EH (cell line): ENCODE measurements around the gene NUP107.

ENCODE experiments used
- DNase-seq: peaks from one replicate; pipeline ENCODE4 v3.0.0-alpha.2; 2015; ENCODE audit warnings: low read depth

NUP107 gene

DNA sequence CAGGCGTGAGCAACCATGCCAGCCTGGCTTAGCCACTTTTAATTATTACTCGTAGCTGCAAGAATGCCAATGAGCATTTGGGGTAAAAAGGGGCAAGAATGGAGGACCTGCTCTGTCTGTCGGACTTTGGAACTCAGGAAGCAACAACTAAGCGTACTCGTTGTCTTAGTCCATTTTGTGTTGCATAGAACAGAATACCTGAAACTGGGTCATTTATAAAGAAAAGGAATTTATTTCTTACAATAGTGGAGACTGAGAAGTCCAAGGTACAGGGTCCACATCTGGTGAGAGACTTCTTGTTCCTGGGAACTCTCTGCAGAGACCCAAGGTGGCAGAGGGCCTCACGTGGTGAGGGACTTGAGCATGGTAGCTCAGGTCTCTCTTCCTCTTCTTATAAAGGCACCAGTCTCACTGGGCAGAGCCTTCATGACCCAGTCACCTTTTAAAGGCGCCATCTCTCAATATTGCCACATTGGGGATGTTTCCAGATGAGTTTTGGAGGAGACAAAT is 88.4 kb downstream of the NUP107 start:
- DNase-seq = no peak

DNA sequence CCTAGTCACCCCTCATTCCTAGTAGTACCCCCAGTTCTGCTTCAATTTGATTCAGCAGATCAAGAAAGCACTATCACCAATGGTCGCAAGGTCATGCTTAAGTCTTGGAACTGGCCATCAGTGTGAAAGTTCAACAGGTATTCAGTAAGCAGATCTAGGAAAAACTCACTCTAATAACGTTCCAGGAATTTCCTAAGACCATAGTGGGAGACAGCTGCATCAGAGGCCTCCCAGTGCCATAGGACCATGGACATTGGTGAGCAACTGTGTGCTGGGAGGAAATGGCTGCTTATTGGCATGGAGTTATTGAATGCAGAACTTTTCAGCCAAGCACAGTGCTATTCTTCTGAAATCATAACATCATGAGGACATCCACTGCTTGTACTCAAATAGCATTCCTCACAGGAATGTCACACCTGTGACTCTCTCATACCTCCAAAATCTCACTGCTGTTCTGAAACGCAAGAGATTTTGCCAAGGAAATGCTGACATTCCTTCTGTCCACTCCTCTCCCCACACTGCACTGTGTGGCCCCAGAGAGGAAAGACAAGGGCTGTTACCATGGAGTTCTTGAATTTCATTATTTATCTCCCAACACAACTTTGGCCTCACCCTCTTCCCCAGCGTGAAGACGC is 90.3 kb downstream of the NUP107 start:
- DNase-seq = no peak

DNA sequence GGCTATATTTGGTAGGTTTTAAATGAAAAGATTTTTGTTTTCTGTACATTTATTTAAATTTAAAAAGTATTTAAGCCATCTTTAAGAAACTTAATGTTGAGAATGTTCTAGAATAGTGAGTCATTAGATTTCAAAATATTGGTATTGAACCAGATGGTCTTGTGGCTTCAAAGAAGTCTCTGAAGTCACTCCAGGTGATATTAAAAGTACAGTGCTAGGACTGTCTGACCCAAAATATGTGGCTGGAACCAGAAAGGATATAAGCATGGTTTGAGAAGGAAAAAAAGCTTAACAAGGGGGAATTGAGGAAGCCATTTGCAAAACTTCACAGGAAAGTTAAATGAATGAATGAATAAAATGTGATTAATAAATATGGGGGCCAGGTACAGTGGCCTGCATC is 92.5 kb downstream of the NUP107 start:
- DNase-seq = no peak

DNA sequence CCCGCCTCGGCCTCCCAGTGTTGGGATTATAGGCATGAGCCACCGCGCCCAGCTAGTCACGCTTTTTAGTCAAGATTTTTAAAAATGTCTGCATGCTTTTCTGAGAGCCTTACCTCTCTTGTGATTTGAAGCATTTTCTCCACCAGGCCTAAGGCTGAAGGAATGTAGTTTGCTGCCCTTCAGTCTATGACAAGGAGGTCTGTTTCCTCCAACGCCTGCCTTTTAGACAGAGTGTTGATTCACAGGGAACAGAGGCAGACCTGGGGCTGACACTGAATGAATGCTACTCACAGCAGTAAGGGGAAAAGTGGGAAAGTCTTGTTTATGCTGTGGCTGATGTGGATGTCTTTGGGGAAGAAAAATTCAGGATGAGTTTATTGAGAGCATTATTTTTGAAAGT is 94.0 kb downstream of the NUP107 start:
- no peak for DNase-seq

DNA sequence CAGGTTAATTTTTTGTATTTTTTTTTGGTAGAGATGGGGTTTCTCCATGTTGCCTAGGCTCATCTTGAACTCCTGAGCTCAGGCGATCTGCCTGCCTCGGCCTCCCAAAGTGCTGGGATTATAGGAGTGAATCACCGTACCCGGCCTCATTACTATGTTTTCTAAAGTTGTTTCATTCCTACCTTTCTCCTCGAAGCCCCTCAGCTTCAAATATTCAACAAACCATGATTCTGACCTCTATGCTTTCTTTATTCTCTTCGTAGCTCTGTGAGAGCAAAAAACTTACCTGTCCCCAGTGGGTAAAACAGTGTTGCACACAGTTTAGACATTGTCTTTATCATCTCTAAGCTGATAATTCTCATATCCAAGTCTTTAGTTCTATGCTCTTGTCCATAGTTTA is 95.0 kb downstream of the NUP107 start:
- no peak for DNase-seq

DNA sequence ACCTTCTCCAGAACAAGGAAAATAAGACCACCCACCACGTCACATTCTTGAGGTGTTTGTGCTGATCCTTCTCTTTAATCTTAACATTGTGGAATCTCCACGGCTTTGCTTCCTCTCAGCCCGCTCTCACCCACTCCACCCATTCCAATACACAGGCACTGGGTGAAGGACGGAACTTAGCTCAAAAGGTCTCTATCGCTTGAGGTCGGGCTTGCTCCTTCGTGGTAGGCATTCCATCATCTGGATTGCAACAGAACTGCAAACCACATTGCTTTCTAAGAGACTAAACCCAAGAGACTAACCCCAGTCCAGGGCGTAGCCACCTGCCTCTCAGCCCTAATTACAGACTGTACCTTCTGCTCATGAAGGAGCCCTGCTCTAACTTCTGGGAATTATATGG is 97.2 kb downstream of the NUP107 start:
- no peak for DNase-seq

DNA sequence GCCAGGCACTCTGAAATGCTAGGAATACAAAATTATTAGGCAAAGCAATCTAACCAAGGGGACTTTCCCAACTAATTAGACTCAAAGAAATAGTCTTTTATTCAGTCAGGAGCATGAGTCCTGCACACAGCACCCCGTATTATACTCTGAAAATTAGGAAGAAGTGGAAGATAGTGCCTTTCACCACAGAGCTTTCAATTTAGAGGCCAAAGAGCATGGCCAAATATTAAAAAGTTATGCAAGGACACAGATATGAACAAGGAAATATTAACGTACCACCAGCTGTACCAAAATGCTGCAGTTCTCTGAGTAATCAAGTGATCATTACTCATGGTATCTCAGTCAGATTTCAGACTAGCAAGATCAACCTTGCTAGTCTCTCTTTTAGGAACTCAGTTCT is 98.6 kb downstream of the NUP107 start:
- no peak for DNase-seq

DNA sequence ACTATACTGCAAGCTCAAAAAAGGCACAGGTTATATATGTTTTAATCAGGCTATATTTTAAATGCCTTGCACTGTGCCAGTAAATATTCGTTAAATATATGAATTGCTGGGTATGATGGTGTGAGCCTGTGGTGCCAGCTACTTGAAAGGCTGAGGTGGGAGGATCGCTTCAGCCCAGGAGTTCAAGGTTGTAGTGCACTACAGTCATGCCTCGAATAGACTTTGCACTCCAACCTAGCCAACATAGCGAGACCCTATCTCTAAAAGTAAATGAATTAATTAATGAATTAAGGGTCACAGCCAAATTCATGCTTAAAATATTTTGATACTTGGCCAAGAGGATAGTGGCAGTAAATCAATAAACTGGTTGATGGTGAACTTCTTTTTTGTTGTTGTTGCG is 99.0 kb downstream of the NUP107 start:
- no peak for DNase-seq

DNA sequence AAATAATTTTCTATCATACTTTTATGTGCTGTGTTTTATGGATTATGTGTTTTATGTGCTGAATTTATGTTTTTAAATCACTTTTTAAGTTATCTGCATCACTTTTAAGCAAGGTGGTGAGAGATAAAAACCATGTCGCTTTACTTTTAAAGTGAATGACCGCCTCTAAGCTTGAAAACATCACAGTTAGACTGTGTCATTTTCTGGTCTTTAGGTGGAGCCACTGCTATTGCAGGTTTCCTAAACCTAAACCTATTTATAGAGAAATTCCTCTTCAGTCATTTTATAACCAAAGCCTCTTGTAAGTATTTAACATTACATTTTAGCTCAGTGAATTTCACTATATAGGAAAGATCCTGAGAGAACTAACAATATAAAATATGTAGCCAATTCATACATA is 100.2 kb downstream of the NUP107 start:
- peak; percentile 7 for DNase-seq

DNA sequence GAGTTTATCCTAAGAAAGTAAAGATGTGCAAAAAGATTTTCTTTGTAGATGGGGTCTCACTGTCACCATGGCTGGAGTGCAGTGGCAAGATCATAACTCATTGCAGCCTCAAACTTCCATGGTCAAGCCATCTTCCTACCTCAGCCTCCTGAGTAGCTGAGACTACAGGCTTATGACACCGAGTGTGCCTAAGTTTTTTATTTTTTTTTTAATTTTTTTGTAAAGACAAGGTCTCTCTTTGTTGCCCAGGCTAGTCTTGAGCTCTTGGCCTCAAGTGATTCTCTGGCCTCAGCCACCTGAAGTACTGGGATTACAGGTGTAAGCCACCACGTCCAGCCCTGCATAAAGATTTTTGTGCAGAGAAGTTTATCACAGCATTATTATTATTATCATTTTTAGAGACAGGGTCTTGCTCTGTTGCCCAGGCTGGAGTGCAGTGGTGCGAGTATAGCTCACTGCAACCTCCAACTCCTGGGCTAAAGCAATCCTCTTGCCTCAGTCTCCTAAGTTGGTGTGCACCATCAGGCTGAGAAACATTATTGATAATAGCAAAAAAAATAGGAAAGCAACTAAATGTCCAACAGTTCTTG is 101.9 kb downstream of the NUP107 start:
- DNase-seq = no peak

DNA sequence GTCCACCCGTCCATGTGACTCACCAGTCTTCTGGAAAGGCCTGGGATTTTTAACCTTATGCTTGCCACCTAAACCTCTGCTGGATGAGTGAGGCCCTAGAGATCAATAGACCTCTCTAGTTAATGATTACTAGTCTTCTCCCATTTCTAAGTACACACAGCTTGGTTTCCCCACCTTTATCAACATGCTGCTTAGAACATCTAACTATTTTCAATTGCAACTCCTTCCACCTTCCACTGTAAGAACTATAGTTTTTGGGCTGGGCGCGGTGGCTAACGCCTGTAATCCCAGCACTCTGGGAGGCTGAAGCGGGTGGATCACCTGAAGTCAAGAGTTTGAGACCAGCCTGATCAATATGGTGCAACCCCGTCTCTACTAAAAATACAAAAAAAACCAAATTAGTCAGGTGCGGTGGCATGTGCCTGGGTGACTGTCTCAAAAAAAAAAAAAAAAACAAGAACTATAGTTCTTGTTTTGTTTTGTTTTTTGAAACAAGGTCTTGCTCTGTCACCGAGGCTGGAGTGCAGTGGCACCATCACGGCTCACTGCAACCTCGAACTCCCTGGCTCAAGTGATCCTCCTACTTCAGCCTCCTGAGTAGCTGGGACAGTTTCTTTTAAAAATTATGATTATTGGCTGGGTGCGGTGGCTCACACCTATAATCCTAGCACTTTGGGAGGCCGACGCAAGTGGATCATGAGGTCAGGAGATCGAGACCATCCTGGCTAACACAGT is 102.5 kb downstream of the NUP107 start:
- DNase-seq = no peak

DNA sequence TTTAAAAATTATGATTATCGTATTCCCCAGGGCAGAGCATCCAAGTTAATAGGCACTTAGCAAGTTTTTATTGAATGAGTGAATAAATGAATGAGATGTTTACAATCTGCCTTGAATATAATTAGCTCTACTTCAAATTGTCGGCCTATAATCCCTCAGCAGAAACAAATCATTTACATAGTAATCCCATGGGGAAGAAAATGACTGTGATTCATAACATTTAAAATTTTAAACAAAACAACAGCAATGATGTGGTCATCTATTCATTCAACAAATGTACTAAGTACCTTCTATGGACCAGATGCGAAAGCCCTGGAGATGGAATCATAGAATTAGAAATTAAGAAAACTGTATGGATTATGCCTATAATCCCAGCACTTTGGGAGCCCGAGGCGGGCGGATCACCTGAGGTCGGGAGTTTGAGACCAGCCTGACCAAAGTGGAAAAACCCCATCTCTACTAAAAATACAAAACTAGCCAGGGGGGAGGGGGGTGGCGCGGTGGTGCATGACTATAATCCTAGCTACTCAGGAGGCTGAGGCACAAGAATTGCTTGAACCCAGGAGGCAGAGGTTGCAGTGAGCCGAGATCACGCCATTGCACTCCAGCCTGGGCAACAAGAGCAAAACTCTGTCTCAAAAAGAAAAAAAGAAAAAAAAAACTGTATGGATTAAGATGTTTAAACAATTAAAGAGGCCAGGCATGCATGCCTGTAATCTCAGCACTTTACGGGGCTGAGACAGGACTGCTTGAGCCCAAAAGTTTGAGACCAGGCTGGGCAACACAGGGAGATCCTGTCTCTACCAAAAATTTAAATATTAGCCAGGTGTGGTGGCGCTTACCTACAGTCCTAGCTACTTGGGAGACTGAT is 103.5 kb downstream of the NUP107 start:
- DNase-seq = no peak

DNA sequence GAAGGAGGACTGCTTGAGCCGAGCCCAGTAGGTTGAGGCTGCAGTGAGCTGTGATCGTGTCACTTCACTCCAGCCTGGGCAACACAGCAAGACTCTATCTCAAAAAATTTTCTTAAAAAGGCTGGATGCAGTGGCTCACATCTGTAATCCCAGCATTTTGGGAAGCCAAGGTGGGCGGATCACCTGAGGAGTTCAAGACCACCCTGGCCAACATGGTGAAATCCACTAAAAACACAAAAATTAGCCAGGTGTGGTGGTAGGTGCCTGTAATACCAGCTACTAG is 104.1 kb downstream of the NUP107 start:
- no peak for DNase-seq

DNA sequence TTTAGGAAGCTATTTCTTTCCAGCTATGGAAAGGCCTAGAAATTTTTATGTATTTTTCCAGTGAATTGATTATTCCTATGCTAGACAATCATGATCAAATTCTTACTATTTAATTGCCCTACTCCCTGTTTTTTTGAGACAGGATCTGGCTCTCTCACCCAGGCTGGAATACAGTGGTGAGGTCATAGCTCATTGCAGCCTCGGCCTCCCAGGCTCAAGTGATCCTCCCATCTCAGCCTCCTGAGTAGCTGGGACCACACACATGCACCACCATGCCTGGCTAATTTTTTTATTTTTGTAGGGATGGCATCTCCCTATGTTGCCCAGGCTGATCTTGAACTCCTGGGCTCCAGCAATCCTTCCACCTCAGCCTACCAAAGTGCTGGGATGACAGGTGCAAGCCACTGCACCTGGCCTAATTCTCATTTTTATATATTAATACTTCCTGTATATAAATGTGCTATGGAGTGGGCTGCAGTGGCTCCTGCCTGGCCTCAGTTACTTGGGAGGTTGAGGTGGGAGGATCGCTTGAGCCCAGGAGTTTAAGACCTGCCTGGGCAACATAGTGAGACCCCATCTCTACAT is 105.2 kb downstream of the NUP107 start:
- no peak for DNase-seq

DNA sequence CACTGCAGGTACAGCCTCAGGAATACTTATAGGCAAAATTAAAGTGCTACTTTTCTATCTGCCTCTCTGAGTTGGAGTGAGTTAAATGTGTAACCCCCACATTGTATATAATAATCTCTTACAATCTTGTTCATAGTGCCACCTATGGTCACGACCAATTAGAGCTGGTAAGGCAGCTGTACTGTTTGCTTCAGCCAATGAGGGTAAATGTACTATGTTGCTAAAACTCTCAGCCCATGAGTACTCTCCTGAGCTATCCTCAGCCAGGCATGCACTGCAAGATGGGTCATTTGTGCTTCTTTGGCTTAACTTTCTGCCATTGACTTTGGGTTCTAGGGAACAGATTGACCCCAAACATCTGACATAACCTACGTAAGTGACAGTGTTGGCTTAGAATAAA is 106.2 kb downstream of the NUP107 start:
- DNase-seq = peak; percentile 65

DNA sequence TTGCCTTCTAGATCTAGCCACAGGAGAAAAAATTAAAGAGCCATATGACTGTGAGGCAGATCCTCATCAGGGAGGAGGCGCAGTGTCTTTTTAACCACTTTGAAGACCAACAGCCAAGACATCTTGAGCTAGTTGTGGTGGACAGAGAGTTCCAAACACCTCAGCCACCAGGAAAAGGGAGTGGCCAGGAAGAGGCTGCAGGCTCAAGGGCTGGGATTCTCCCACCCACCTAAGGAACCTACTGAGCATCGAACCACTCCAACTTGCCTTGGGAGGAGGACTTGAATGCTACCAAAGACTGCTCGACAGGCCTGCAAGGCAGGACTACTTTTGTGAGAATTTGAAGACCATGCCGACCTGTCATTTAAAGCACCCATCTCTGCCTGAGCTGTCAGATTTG is 106.7 kb downstream of the NUP107 start:
- DNase-seq = no peak

DNA sequence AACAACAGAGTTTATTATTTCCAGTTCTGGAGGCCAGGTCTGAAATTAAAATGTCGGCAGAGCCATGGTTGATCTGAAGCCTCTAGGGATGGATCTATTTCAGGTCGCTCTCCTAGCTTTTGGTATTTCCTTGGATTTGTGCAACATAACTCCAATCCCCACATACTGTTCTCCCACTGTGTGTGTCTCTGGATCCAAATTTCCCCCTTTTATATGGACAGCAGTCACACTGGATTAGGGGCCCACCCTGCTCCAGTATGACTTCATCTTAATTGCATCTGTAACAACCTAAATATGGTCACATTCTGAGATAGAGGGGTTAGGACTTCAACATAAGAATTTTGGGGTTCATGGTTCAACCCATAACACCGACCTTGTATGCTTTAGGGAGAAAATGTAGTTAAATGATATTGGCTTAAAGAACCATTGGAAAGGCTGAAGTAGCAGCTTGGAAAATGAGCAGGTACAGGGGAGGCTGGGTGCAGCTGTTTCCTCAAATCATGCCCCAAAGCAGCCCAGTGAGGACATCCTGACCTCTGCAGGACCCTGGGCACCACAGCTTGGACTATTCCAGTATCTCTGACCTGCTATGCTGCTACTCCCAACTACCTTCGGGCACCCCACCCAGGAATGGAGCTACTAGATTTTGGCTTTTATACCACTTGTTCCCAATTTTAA is 107.3 kb downstream of the NUP107 start:
- DNase-seq = no peak

DNA sequence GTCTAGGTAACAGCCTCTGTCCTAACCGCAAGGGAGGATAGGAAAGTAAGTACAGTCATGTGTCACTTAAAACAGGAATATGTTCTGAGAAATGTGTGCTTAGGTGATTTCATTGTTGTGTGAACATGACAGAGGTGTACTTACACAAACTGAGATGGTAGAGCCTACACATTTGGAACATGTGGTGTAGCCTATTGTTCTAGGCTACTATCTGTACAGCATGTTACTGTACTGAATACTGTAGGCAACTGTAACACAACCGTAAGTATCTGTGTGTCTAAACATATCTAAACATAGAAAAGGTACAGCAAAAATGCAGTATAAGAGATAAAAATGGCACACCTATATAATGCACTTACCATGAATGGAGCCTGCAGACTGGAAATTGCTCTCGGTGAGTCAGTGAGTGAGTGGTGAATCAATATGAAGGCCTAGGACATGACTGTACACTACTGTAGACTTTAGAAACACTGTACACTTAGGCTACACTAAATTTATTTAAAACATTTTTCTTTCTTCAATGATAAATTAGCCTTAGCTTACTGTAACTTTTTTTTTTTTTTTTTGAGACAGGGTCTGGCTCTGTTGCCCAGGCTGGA is 108.0 kb downstream of the NUP107 start:
- peak; percentile 72 for DNase-seq
